NCI-H2081 treated with DMSO at 0.1 percent for 48 hours (cell line): Measurements from ENCODE around the gene GRK7.
"Not testable (repeated sequence)": the region's sequence is repeated elsewhere in the genome, so short reads cannot be mapped to it uniquely, and the experiment has no call there.

ENCODE experiments used
- DNase-seq: peaks from one replicate; lab custom pipeline; 2025; lab: John Stamatoyannopoulos, UW

The GRK7 gene

GRCh38 chr3:141796081-141796888, 33.1 kb downstream of the GRK7 start:
- no peak for DNase-seq

- DNase-seq, result no peak
These were observed 33.9 kb downstream of the GRK7 start for GRCh38 chr3:141796889-141797781.

- no peak for DNase-seq
These were observed 34.7 kb downstream of the GRK7 start for GRCh38 chr3:141797819-141798447.

GRCh38 chr3:141798448-141798845, 35.2 kb downstream of the GRK7 start:
- DNase-seq, result no peak

GRCh38 chr3:141802316-141803077, 39.3 kb downstream of the GRK7 start:
- DNase-seq, result no peak

GRCh38 chr3:141803538-141803937, 40.3 kb downstream of the GRK7 start:
- not testable (repeated sequence) for DNase-seq

- DNase-seq, result no peak
These were observed 41.2 kb downstream of the GRK7 start for GRCh38 chr3:141804447-141804777.

- no peak for DNase-seq
These were observed 41.8 kb downstream of the GRK7 start for GRCh38 chr3:141804778-141805639.

- no peak for DNase-seq
These were observed 44.2 kb downstream of the GRK7 start for GRCh38 chr3:141807277-141808033.

GRCh38 chr3:141808586-141808985, 45.4 kb downstream of the GRK7 start:
- no peak for DNase-seq

- DNase-seq, result no peak
These were observed 47.0 kb downstream of the GRK7 start for GRCh38 chr3:141810161-141810560.

- no peak for DNase-seq
These were observed 48.1 kb downstream of the GRK7 start for GRCh38 chr3:141811348-141811747.

GRCh38 chr3:141812084-141812483, 48.9 kb downstream of the GRK7 start:
- no peak for DNase-seq

- DNase-seq, result no peak
These were observed 49.4 kb downstream of the GRK7 start for GRCh38 chr3:141812586-141812985.
